Mesenchymal stem cell (in vitro differentiated cells and primary cell): Measurements from ENCODE around the gene LMTK2.

Source experiments
- DNase-seq: peaks from one replicate; pipeline ENCODE4 v3.0.0-alpha.2; 2013
- H2AFZ ChIP-seq: one replicate; pipeline ENCODE4 v1.6.1; 2013; ENCODE audit warnings: low read depth, mild to moderate bottlenecking, control low read depth, inconsistent platforms, low read length, moderate library complexity
- H2AK5ac ChIP-seq: 2 replicates; pipeline ENCODE4 v1.6.1; 2013; ENCODE audit warnings: low read length, moderate library complexity, mild to moderate bottlenecking, inconsistent platforms; ENCODE audit not compliant: severe bottlenecking
- H2BK120ac ChIP-seq: one replicate; pipeline ENCODE4 v1.6.1; 2013; ENCODE audit warnings: low read depth, mild to moderate bottlenecking, inconsistent platforms, low read length, moderate library complexity
- H2BK12ac ChIP-seq, 2 experiments: one replicate each; pipeline ENCODE4 v1.6.1; 2013; ENCODE audit warnings: inconsistent platforms in 2 of 2, low read length in 2 of 2, mild to moderate bottlenecking in 2 of 2, moderate library complexity in 2 of 2, control low read depth in 1 of 2
- H2BK15ac ChIP-seq: one replicate; pipeline ENCODE4 v1.6.1; 2013; ENCODE audit warnings: mild to moderate bottlenecking, low read depth, inconsistent platforms; ENCODE audit not compliant: poor library complexity, severe bottlenecking
- H2BK5ac ChIP-seq: 2 replicates; pipeline ENCODE4 v1.6.1; 2013; ENCODE audit warnings: low read depth, mild to moderate bottlenecking, low read length, control low read depth, inconsistent platforms; ENCODE audit not compliant: poor library complexity, severe bottlenecking
- H3K14ac ChIP-seq, 2 experiments: one replicate each; pipeline ENCODE4 v1.6.1; 2013; ENCODE audit warnings: inconsistent platforms in 2 of 2, low read length in 2 of 2, control low read depth in 1 of 2, mild to moderate bottlenecking in 1 of 2, moderate library complexity in 1 of 2
- H3K18ac ChIP-seq, 2 experiments: one replicate each; pipeline ENCODE4 v1.6.1; 2013; ENCODE audit warnings: inconsistent platforms in 2 of 2, low read length in 2 of 2, control low read depth in 1 of 2, low read depth in 1 of 2, mild to moderate bottlenecking in 1 of 2
- H3K23ac ChIP-seq, 2 experiments: one replicate each; pipeline ENCODE4 v1.6.1; 2013; ENCODE audit warnings: inconsistent platforms in 2 of 2, low read length in 2 of 2, mild to moderate bottlenecking in 2 of 2, moderate library complexity in 2 of 2, control low read depth in 1 of 2
- H3K27ac ChIP-seq: 2 replicates; pipeline ENCODE4 v1.5.1; 2013; ENCODE audit warnings: mild to moderate bottlenecking, moderate library complexity, low read length, control low read depth, inconsistent platforms; ENCODE audit not compliant: poor library complexity, severe bottlenecking
- H3K27me3 ChIP-seq, 2 experiments: 2 replicates each; pipeline versions ENCODE4 v1.6.1 to v1.7.0; 2013; ENCODE audit warnings: low read length in 2 of 2, mild to moderate bottlenecking in 2 of 2, moderate library complexity in 2 of 2, control low read depth in 1 of 2, inconsistent platforms in 1 of 2; ENCODE audit not compliant: control insufficient read depth in 1 of 2, insufficient read depth in 1 of 2
- H3K36me3 ChIP-seq, 2 experiments: 2 replicates each; pipeline versions ENCODE4 v1.6.1 to v1.7.0; 2013; ENCODE audit warnings: low read length in 2 of 2, control low read depth in 1 of 2, inconsistent platforms in 1 of 2, low read depth in 1 of 2, mild to moderate bottlenecking in 1 of 2; ENCODE audit not compliant: insufficient read depth in 2 of 2, control insufficient read depth in 1 of 2
- H3K4ac ChIP-seq, 2 experiments: one replicate each; pipeline ENCODE4 v1.6.1; 2013; ENCODE audit warnings: inconsistent platforms in 2 of 2, low read length in 2 of 2, mild to moderate bottlenecking in 2 of 2, moderate library complexity in 2 of 2, control low read depth in 1 of 2, low read depth in 1 of 2
- H3K4me1 ChIP-seq: 2 replicates; pipeline ENCODE4 v1.6.1; 2013; ENCODE audit warnings: low read depth, low read length, control low read depth; ENCODE audit not compliant: control insufficient read depth, insufficient read depth
- H3K4me2 ChIP-seq: 2 replicates; pipeline ENCODE4 v1.6.1; 2013; ENCODE audit warnings: low read length, mild to moderate bottlenecking, inconsistent platforms; ENCODE audit not compliant: poor library complexity, severe bottlenecking
- H3K4me3 ChIP-seq, 2 experiments: 2 replicates each; pipeline versions ENCODE4 v1.5.1 to v1.7.0; 2013; ENCODE audit warnings: low read length in 2 of 2, mild to moderate bottlenecking in 2 of 2, control low read depth in 1 of 2, low read depth in 1 of 2; ENCODE audit not compliant: insufficient read depth in 1 of 2
- H3K79me1 ChIP-seq: replicated peaks from 2 replicates; pipeline ENCODE4 v1.6.1; 2013; ENCODE audit warnings: mild to moderate bottlenecking, control low read depth, low read length, inconsistent platforms; ENCODE audit not compliant: poor library complexity, severe bottlenecking
- H3K9ac ChIP-seq: 2 replicates; pipeline ENCODE4 v1.7.0; 2013; ENCODE audit warnings: mild to moderate bottlenecking, low read length, moderate library complexity
- H3K9me3 ChIP-seq: 2 replicates; pipeline ENCODE4 v1.7.0; 2013; ENCODE audit warnings: mild to moderate bottlenecking, low read length; ENCODE audit not compliant: control insufficient read depth
- H4K8ac ChIP-seq: one replicate; pipeline ENCODE4 v1.6.1; 2013; ENCODE audit warnings: inconsistent platforms, mild to moderate bottlenecking, low read length, moderate library complexity
- H4K91ac ChIP-seq: one replicate; pipeline ENCODE4 v1.6.1; 2013; ENCODE audit warnings: mild to moderate bottlenecking, low read length, inconsistent platforms
- WGBS: methylation state at CpG from one replicate; pipeline ENCODE4 v1.1.7; 2013; ENCODE audit warnings: mixed read lengths; 5-methylcytosine and 5-hydroxymethylcytosine counted together

Gene LMTK2

DNA sequence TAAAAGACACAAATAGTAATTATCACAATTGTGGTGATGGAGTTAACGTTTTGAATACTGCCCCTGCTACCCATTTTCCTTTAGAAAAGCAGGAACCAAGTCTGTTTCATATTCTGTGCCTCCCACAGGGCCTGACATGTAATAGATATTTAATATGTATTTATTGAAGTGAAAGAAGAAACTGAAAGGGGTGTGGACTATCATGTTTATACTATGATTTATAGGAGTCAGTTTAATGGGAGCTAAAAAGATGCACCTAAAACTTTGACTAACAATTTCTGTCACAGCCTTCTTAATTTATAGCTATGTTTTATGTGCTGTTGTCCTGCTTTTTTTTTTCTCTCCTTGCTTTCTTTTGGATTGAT, 80.5 kb downstream of the LMTK2 start:
- H3K4me2 ChIP-seq: no peak overlapping the region
- H2AFZ ChIP-seq: no peak overlapping the region
- no peak overlapping the region for H2BK15ac ChIP-seq
- WGBS: 60% methylated on average over 1 of the region's 1 CpG
- H2AK5ac ChIP-seq: no peak overlapping the region
- H3K23ac ChIP-seq: no peak overlapping the region
- H3K79me1 ChIP-seq: peaks cover 3% of the 10 kb centered on the region
- H3K9ac ChIP-seq: peak overlapping the region; percentile 86
- H3K27me3 ChIP-seq: no peaks in the 10 kb centered on the region
- no peak overlapping the region for H2BK5ac ChIP-seq
- no peak overlapping the region for H3K4ac ChIP-seq
- no peak for DNase-seq
- no peak overlapping the region for H2BK120ac ChIP-seq
- H3K27ac ChIP-seq: no peak overlapping the region
- H3K36me3 ChIP-seq: peaks cover 13 to 21% of the 10 kb centered on the region in 2 experiments
- no peak overlapping the region for H3K14ac ChIP-seq
- H3K4me1 ChIP-seq: no peaks in the 10 kb centered on the region
- H2BK12ac ChIP-seq: no peak overlapping the region
- no peak overlapping the region for H4K91ac ChIP-seq
- H3K18ac ChIP-seq: no peak overlapping the region
- H3K4me3 ChIP-seq: peak overlapping the region in 1 of 2 experiments; percentile 64
- H3K9me3 ChIP-seq: no peaks in the 10 kb centered on the region
- H4K8ac ChIP-seq: no peak overlapping the region

DNA sequence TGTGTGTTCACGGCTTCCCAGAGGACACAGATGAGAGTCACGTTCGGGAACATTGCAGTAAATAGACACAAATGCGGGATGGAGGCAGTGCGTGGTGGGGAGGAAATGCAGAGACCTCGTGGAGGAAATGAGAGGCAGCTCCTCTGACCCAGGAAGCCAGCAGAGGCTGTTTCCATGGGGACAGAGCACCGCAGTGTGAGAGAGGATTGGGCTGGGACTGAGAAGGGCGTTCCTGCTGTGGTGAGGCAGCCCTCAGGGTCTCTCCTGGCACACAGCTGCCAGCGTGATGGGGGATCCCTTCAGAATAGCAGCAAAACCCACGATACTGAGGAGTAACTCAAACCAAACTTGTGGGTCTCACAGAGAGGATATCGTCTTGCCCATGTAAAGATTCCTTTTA, 82.9 kb downstream of the LMTK2 start:
- H4K8ac ChIP-seq: no peak overlapping the region
- no peaks in the 10 kb centered on the region for H3K27me3 ChIP-seq
- no peak overlapping the region for H3K4me3 ChIP-seq
- no peak overlapping the region for H3K27ac ChIP-seq
- no peak overlapping the region for H3K4ac ChIP-seq
- H3K36me3 ChIP-seq: peaks cover 31 to 45% of the 10 kb centered on the region in 2 experiments
- H3K18ac ChIP-seq: no peak overlapping the region
- no peak overlapping the region for H3K9ac ChIP-seq
- H2BK5ac ChIP-seq: no peak overlapping the region
- WGBS: 95% methylated on average over 11 of the region's 11 CpGs
- H3K23ac ChIP-seq: no peak overlapping the region
- DNase-seq: no peak
- no peak overlapping the region for H2BK15ac ChIP-seq
- no peak overlapping the region for H2BK120ac ChIP-seq
- no peak overlapping the region for H4K91ac ChIP-seq
- H3K4me2 ChIP-seq: no peak overlapping the region
- H3K79me1 ChIP-seq: peaks cover 7% of the 10 kb centered on the region
- peaks cover 2% of the 10 kb centered on the region for H3K4me1 ChIP-seq
- no peak overlapping the region for H3K14ac ChIP-seq
- no peaks in the 10 kb centered on the region for H3K9me3 ChIP-seq
- H2BK12ac ChIP-seq: no peak overlapping the region
- no peak overlapping the region for H2AFZ ChIP-seq
- no peak overlapping the region for H2AK5ac ChIP-seq

DNA sequence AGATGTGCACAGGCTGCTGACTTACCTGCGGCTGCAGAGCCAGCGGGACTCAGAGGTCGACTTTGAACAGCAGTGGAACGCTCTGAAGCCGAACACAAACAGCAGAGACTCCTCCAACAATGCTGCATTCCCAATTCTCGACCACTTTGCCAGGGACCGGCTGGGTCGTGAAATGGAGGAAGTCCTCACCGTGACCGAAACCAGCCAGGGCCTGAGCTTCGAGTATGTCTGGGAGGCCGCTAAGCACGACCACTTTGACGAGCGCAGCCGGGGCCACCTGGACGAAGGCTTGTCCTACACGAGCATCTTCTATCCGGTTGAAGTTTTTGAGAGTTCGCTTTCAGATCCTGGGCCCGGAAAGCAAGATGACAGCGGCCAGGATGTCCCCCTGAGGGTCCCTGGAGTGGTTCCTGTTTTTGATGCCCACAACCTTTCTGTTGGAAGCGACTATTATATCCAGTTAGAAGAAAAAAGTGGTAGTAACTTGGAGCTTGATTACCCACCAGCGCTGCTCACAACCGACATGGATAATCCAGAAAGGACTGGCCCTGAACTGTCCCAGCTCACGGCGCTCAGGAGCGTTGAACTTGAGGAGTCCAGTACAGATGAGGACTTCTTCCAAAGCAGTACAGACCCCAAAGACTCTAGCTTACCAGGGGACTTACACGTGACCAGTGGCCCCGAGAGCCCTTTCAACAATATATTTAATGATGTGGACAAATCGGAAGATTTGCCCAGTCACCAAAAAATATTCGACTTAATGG, 85.2 kb downstream of the LMTK2 start:
- H3K79me1 ChIP-seq: peaks cover 12% of the 10 kb centered on the region
- H3K4me3 ChIP-seq: no peak overlapping the region
- DNase-seq: no peak
- H2BK120ac ChIP-seq: no peak overlapping the region
- no peaks in the 10 kb centered on the region for H3K9me3 ChIP-seq
- H3K36me3 ChIP-seq: peaks cover 44 to 64% of the 10 kb centered on the region in 2 experiments
- no peak overlapping the region for H3K23ac ChIP-seq
- no peak overlapping the region for H3K18ac ChIP-seq
- no peak overlapping the region for H2AFZ ChIP-seq
- no peak overlapping the region for H3K27ac ChIP-seq
- no peak overlapping the region for H2AK5ac ChIP-seq
- H3K4me1 ChIP-seq: peaks cover 5% of the 10 kb centered on the region
- H3K4me2 ChIP-seq: no peak overlapping the region
- no peak overlapping the region for H2BK5ac ChIP-seq
- H4K8ac ChIP-seq: no peak overlapping the region
- no peak overlapping the region for H4K91ac ChIP-seq
- H3K27me3 ChIP-seq: no peaks in the 10 kb centered on the region
- WGBS: 96% methylated on average over 32 of the region's 32 CpGs
- no peak overlapping the region for H3K4ac ChIP-seq
- H3K9ac ChIP-seq: no peak overlapping the region
- no peak overlapping the region for H2BK15ac ChIP-seq
- no peak overlapping the region for H3K14ac ChIP-seq
- H2BK12ac ChIP-seq: no peak overlapping the region

DNA sequence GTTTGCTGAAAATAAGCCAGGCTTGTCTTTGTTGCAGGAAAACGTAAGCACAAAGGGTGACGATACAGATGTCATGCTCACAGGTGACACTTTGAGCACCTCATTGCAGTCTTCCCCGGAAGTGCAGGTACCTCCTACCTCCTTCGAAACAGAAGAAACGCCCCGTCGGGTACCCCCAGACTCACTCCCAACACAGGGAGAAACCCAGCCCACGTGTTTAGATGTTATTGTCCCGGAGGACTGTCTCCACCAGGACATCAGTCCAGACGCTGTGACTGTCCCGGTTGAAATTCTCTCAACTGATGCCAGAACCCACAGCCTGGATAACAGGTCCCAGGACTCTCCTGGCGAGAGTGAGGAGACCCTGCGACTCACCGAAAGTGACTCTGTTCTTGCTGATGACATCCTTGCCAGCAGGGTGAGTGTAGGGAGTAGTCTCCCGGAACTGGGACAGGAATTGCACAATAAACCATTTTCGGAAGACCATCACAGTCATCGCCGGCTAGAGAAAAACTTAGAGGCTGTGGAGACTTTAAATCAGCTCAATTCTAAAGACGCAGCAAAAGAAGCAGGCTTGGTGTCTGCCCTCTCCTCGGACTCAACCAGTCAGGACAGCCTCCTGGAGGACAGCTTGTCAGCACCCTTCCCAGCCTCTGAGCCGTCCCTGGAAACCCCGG, 86.3 kb downstream of the LMTK2 start:
- no peak overlapping the region for H3K9ac ChIP-seq
- H4K91ac ChIP-seq: no peak overlapping the region
- DNase-seq: no peak
- no peak overlapping the region for H3K4me3 ChIP-seq
- no peak overlapping the region for H3K27ac ChIP-seq
- H3K4me1 ChIP-seq: peaks cover 5% of the 10 kb centered on the region
- no peak overlapping the region for H2BK12ac ChIP-seq
- H3K4me2 ChIP-seq: no peak overlapping the region
- no peaks in the 10 kb centered on the region for H3K27me3 ChIP-seq
- H3K79me1 ChIP-seq: peaks cover 15% of the 10 kb centered on the region
- H3K36me3 ChIP-seq: peaks cover 44 to 65% of the 10 kb centered on the region in 2 experiments
- H2BK120ac ChIP-seq: no peak overlapping the region
- no peak overlapping the region for H2BK15ac ChIP-seq
- no peaks in the 10 kb centered on the region for H3K9me3 ChIP-seq
- H3K14ac ChIP-seq: no peak overlapping the region
- H3K4ac ChIP-seq: no peak overlapping the region
- H3K23ac ChIP-seq: no peak overlapping the region
- WGBS: 91% methylated on average over 22 of the region's 22 CpGs
- no peak overlapping the region for H4K8ac ChIP-seq
- no peak overlapping the region for H2BK5ac ChIP-seq
- H2AFZ ChIP-seq: no peak overlapping the region
- H2AK5ac ChIP-seq: no peak overlapping the region
- no peak overlapping the region for H3K18ac ChIP-seq
